GM13976 (cell line): Measurements from ENCODE around the gene SYTL2.

Experiments used
- DNase-seq: peaks from one replicate; pipeline ENCODE4 v3.0.0; 2012; ENCODE audit warnings: low spot score
- CTCF ChIP-seq: IDR thresholded peaks from 2 replicates; pipeline ENCODE4 v1.5.1; 2012; ENCODE audit warnings: borderline replicate concordance, mild to moderate bottlenecking; ENCODE audit not compliant: insufficient read depth; ENCODE audit errors: extremely low read depth, missing control alignments, control extremely low read depth
- in situ Hi-C: fragments of 300-500 bp; cut with MboI; formaldehyde crosslinking; loops from one replicate; pipeline ENCODE4 v1.12.0; 2022; ENCODE audit warnings: low sequenced_read_pairs, mixed read lengths, inconsistent platforms; ENCODE audit not compliant: unreplicated experiment

SYTL2 gene

DNA sequence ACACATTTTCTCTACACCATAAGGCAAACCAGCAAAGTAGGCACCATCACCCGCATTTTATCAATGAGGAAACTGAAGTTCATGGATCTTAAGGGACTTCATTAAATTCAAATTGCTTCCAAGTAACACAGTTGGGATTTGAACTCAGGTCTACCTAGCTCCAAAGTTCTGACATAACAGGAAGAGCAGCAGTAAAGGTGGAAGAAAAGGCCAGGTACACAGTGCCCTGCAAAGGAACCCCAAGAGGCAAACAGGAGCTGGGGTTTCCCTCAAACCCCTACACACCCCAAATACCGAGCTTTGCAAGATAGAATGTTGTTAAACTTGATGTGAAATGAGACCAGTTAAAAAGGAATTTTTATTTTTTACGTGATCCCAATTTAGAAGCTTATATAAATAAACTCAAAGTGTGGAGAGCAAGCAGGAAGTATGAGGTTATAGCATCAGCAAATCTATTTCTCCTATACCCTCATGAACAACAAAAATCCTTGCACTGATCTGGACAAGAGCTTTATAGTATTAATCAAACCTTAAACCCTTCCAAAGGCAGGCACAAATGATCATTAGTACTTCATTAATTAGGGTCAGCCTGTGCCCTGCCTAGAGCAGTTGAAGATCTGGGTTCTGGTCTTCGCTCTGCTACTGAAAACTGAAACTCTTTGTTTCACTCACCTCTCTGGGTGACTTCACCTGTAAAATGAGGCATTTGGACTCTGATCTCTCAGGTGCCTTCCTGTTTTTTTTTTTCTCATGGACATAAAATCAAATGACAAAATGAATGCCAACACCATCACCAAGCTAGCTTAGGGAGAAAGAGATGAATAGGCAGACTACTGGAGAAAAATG is 36.5 kb downstream of the SYTL2 start:
- TF ChIP-seq CTCF: no peak
- in situ Hi-C loops: no loop called here
- no peak for DNase-seq

DNA sequence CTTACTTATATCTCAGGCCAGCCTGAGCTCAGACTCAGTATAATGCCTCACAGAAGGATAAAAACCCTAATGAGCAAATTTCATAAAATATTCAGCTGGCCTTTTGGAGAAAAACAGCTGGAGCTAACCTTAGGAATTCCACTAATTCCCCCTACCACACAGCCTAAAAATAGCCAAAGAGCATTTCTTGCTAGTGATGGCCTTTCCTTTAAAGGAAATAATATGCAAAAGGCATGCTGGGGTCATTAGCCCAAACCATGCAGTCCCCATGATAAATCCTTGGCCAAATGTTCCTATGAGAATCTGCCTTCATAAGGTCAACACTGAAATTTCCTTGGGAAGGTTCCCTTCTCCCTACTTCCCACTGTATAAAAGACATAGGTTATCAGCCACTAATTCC is 38.2 kb downstream of the SYTL2 start:
- in situ Hi-C loops: no loop called here
- TF ChIP-seq CTCF: no peak
- DNase-seq: no peak

- no peak for DNase-seq
- no peak for TF ChIP-seq CTCF
- in situ Hi-C loops: no loop called here
Measured at GRCh38 chr11:85771568-85771967, 39.4 kb downstream of the SYTL2 start.

GRCh38 chr11:85769771-85770170 is 41.2 kb downstream of the SYTL2 start:
- TF ChIP-seq CTCF: no peak
- no peak for DNase-seq
- in situ Hi-C loops: no loop called here

- no peak for DNase-seq
- in situ Hi-C loops: no loop called here
- no peak for TF ChIP-seq CTCF
Measured at GRCh38 chr11:85768473-85769146, 42.3 kb downstream of the SYTL2 start.

GRCh38 chr11:85767246-85767945 is 43.5 kb downstream of the SYTL2 start:
- no peak for TF ChIP-seq CTCF
- in situ Hi-C loops: no loop called here
- no peak for DNase-seq
